ENCODE results near the gene CYP2J2. TPM values are rescaled to one million over a fixed set of nuclear protein-coding genes. Genes with fewer than 3 reads are reported as not detected.
A peak's percentile ranks its signal among the peaks of the same experiment; 100 is the strongest.
"Not testable (repeated sequence)": the region's sequence is repeated elsewhere in the genome, so short reads cannot be mapped to it uniquely, and the experiment has no call there.

Gene CYP2J2, protein sequence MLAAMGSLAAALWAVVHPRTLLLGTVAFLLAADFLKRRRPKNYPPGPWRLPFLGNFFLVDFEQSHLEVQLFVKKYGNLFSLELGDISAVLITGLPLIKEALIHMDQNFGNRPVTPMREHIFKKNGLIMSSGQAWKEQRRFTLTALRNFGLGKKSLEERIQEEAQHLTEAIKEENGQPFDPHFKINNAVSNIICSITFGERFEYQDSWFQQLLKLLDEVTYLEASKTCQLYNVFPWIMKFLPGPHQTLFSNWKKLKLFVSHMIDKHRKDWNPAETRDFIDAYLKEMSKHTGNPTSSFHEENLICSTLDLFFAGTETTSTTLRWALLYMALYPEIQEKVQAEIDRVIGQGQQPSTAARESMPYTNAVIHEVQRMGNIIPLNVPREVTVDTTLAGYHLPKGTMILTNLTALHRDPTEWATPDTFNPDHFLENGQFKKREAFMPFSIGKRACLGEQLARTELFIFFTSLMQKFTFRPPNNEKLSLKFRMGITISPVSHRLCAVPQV
- 1.7 and 3.2 TPM in 2 replicates for total RNA-seq (2014; rRNA removed; shearing (Covaris generic))

DNA sequence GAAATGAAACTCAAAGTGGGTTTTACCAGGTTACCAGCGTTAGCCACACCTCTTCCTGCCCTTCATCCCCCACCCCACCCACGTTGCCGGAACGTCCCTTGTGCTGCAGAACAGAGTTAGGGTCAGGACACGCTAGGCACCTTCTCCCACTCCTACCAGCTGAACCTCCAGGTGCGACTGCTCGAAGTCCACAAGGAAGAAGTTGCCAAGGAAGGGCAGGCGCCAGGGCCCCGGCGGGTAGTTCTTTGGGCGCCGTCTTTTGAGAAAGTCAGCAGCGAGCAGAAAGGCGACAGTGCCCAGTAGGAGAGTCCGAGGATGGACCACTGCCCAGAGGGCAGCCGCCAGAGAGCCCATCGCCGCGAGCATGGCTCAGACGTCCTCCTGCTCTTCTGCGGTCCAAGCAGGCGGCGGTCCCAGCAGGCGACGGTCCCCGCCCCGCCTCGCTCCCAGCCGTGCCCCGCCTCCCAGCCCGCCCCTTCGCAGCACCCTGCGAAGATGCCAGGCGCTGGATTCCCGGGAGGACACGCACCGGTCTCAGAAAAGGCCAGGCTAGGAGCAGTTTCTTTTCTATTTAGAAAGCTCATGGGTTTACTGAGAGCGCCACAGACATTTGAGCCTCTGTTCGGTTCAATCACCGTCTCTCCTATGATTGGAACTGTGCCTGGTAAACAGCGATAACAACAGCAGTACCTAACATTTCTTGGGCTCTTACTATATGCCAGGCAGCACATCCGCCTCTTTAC is at the start of gene CYP2J2:
TSS of gene CYP2J2 (minus strand) at position 393 of the 743 bp plus-strand sequence. CDS start at position 366, 27 bp downstream.
- peak; percentile 46 for DNase-seq (ENCODE audit: low read depth)

DNA sequence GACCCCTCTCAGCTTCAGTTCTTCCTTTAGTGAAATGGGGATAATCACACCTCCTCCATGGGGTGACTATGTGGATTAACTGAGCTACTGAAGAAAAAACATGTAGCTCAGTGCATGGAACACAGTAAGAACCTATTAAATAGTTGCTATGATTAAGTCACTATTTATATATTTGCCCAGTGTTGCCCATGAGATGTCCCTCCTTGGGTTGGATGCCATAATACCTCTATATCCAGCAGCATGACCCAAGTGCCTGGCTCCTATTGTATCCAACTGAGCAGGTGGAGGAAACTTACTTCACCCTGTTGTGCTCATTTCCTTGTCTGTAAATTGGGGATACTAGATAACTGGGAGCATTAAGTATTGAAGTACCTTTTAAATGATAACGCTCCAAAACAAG is 47.1 kb upstream of the CYP2J2 start:
- DNase-seq (ENCODE audit: low read depth): no peak

DNA sequence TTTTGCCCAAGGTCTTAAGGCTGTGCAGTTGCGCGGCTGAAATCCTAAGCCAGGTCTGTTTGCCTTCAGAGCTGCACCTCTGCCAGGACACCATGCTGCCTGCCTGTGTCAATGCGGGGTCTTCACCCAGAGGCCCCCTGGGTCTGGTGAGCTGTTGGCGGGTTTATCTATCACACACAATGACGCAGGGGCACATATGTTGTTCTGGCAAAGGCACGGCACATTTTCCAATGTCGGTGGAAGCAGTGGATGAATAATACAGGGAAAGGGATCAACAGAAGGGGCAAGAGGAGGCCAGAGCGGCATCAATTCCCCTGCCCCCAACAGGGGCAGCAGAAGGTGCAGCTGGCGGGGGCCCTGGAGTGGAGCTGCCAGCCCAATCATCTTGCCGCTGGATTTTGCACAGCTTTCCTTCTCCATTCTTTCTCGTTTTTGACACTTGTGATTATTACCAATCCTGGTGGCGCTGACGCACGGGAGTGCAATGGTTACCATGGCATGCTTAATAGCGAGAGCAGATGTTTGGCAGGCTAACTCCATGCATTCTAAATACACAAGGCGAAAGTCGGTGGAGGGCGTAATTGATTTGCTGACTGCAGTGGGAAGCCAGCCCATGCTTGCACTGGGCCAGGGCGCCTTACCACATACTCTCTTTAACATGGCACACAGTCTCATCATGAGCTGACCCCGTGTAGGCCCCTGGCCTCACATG is 45.8 kb upstream of the CYP2J2 start:
- no peak for DNase-seq (ENCODE audit: low read depth)

DNA sequence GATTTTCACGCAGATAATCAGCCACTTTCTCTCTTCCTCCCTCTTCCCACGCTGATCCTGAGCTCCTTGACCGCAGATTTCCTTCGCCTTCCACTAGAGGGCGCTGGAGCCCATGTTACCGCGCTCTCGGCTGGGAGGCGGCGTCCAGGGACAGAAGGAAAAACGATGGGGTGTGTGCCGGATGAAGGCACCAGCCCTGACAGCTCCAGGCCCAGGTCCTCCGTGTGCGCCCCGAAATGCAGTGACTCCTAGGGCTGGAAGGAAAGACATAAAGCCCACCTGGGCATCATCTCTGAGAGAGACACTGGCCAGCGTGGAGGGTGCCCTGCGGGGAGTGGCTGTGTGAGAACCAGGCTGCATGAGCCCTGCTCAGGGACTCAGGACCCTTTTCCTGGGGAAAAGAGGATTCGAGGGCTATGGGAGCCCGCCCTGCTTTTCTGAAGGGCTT is 44.9 kb upstream of the CYP2J2 start:
- peak; percentile 57 for DNase-seq (ENCODE audit: low read depth)

DNA sequence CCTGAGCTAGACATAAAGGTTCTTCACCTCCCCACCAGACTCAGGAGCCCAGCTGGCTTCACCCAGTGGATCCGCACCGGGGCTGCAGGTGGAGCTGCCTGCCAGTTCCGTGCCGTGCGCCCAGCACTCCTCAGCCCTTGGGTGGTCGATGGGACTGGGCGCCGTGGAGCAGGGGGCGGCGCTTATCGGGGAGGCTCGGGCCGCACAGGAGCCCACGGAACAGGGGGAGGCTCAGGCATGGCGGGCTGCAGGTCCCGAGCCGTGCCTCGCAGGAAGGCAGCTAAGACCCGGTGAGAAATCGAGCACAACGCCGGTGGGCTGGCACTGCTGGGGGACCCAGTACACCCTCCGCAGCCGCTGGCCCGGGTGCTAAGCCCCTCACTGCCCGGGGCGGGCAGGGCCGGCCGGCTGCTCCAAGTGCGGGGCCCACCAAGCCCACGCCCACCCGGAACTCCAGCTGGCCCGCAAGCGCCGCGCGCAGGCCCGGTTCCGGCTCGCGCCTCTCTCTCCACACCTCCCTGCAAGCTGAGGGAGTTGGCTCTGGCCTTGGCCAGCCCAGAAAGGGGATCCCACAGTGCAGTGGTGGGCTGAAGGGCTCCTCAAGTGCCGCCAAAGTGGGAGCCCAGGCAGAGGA is 43.1 kb upstream of the CYP2J2 start:
- not testable (repeated sequence) for DNase-seq (ENCODE audit: low read depth)

DNA sequence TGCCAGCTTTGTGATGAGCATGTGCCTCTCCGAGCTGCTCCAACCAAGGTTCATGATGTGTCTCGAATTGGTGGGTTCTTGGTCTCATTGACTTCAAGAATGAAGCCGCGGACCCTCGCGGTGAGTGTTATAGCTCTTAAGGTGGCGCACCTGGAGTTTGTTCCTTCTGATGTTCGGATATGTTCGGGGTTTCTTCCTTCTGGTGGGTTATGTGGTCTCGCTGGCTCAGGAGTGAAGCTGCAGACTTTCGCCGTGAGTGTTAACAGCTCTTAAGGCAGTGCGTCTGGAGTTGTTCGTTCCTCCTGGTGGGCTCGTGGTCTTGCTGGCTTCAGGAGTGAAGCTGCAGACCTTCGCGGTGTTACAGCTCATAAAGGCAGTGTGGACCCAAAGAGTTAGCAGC is 42.2 kb upstream of the CYP2J2 start:
- DNase-seq (ENCODE audit: low read depth): not testable (repeated sequence)

DNA sequence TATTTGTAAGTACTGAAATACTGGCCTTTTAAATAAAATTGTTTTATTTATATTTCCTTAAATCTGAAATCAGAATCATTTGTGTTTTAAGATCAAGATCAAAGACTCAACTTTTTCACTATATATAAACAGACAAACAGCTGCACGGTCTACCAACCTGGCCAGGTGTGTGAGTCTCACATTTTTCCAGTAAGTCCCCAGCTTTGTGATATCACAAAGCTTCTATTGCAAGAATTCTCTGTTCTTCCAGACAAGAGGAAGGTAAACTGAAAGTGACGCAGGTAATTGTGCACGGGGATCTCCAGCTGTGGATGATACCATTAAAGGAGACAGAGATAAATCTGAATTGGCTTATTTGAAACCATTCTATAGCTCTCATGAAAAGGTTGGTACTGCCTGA is 41.2 kb upstream of the CYP2J2 start:
- DNase-seq (ENCODE audit: low read depth): no peak

DNA sequence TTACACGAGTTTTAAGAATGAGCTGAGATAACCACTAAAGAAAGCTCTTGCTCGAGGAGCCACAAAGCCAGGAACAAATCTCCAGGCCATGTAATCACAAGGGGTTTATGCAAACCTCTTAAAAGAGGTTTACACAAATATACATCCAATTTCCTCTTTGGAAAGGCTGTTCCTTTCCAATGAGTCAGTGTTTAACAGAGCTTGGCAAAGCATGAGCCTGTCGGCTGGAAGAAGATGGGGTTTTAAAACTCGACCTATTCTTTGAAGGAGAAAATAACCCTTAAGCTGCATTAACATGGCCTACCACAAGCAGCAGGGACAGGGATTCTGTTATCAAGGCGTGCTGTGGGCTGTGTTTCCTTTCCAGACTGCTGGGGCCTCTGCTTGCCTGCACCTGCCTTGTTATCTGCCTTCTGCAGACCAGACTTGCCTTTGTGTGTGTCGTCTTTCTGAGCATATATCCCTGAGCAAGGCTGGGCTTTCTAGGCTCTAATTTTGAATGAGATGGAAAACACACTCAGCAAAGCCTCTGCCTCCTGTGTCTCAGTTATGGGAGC is 40.6 kb upstream of the CYP2J2 start:
- DNase-seq (ENCODE audit: low read depth): no peak

DNA sequence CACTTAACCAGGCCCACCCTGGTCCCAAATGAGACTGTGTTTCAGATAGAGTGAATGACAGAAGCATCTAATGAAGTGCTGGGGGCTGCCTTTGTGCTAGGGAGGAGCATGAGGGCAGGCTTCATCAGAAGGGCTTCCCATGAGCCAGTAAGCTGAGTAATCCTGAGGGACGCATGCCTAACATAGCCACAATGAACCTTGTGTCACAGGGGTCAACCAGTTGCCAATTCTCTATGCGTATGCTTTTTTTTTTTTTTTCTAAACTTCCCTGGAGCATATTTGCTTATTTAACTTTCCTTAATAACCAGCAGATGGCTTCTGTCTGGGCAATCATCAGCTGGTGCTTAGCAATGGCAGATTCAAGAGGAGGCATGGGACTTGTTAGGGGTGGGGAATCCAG is 25.5 kb upstream of the CYP2J2 start:
- DNase-seq (ENCODE audit: low read depth): no peak

DNA sequence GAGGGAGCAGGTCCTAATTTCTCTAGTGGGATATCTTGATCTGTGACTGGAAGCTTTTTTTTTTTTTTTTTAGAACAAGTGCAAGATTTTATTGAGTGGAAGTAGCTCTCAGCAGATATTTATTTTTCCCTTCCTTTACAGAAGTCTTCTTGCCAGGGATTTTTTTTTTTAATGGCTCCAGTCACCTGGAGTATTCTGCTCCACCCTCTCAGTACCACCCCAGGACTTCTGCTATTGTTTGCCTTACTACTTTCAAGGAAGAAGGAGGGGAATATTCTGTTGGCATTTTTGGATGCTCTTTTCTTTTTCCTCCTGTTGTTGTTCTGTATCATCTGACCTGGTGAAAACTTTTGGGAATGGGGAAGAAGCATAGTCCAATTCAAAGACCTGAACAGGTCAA is 23.1 kb upstream of the CYP2J2 start:
- no peak for DNase-seq (ENCODE audit: low read depth)

DNA sequence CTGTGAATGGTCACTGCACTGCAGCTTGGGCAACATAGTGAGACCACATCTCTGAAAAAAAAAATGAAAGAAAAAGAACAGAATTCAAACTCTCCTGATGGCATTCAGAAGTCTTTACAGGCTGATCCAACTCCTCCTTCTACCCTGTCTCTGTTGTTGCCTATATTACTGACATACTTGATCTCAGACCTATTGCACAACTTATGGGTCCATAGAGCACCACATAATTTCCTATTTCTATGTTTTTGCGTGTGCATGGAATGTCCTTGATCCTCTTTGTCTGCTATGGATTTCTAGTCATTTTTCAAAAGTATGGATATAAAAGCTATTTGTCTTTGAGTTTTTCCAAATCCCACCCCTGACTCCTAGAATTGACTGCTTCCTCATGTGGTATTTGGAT is 22.4 kb upstream of the CYP2J2 start:
- no peak for DNase-seq (ENCODE audit: low read depth)

DNA sequence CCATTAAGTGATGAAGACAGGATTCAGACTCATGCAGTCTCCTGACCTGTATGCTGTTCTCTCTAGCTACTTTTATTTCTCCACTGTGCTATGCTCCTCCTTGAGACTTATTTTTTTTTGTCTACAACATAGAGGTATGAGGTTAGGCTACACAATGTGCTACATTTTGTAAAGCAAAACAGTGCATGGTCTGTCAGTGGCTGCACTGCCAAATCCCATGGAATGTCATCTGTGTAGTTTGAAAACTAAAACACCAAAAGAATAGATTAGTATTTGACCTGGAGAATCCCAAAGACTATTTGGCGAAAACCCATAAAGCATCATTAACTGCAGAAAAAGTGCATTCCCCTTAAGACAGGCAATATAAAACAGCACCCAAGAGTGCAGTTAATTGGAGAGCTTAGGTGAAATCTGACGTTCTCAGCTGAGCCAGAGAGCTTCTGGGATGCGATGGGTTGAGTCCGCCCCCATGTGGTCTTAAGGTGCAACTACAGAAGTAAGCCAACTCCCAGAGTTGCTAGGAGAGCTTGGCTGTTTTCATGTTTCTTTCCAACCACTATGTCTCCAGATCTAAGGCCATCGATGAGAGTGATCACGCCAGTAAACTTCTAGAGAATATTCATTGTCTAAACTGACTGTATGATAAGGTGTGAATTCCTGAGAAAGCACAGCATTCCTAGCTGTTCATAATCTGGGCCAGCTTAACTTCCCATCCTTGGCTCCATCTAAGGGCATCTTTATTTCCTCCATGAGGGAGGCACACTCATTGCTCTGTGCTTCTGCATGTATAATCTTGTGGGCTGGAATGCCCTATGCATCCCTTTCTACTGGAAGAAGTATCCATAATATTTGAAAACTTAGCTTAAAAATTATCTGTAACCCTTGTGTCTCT is 20.7 kb upstream of the CYP2J2 start:
- DNase-seq (ENCODE audit: low read depth): peak; percentile 55

DNA sequence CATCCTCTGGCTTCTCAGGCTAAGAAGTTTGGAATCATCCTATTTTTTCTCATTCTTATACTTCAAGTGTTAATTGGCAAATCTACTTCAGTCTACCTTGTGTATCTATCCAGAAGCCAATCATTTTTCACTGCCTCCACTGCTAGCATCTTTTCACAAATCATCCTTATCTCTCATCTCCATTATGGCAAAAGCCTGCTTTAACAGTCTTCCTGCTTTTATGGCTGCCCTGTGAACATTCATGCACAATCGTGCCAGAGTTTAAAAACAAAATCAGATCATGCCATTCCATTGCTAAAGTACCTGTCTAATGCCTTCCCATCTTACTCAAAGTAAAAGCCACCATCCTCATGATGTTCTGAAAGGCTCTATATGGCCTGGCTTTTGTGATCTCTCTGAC is 19.2 kb upstream of the CYP2J2 start:
- no peak for DNase-seq (ENCODE audit: low read depth)

DNA sequence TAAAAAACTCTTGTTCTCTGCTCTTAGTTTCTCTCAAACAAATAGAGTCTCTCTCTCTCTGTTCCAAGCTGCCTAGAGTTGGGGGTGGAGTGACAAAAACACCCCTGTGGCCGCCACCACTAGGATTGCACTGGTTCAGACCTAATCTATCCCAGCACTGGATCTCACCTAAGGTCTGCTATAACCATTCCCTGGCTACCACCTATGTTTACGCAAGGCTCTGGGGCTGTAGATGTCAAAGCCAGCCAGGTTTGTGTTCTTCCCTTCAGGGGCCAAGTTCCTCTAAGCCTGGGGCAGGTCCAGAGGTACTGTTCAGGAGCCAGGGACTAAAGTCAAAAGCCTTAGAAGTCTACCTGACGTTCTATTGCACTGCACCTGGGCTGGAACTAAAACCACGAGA is 12.8 kb upstream of the CYP2J2 start:
- DNase-seq (ENCODE audit: low read depth): no peak

DNA sequence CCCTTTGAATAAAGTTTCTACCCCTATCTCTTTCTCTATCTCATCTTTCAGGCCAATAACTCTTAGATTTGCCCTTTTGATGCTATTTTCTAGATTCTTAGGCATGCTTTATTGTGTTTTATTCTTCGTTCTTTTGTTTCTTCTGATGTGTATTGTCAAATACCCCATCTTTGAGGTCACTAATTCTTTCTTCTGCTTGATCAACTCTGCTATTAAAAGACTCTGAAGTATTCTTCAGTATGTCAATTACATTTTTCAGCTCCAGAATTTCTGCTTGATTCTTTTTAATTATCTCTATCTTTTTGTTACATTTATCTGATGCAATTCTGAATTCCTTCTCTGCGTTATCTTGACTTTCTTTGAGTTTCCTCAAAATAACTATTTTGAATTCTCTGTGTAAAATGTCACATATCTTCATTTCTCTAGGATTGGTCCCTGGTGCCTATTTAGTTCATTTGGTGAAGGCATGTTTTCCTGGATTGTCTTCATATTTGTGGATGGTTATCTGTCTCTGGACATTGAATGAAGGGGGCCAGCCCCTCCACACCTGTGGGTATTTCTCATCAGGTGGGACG is 11.2 kb upstream of the CYP2J2 start:
- no peak for DNase-seq (ENCODE audit: low read depth)

DNA sequence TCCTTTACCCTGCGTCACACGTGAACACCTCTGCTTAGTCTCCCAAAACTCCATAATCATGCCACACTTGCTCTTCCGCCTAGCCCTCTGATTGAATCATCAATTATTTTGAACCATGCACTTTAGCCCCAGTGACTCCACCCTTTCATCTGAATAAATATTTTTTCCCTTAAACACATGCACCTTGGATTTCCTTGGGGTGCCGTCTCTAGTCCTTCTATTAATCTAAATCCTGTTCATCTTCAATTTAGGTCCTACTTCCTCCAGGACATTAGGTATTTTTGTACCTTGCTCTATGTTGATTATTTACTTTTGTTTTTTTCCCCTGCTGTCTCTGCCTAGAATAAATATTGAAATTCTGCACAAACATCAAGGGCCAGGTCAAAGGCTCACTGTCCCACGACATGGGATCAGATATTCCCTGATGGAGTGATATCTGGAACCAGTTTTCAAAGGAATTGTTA is 9.8 kb upstream of the CYP2J2 start:
- DNase-seq (ENCODE audit: low read depth): no peak

DNA sequence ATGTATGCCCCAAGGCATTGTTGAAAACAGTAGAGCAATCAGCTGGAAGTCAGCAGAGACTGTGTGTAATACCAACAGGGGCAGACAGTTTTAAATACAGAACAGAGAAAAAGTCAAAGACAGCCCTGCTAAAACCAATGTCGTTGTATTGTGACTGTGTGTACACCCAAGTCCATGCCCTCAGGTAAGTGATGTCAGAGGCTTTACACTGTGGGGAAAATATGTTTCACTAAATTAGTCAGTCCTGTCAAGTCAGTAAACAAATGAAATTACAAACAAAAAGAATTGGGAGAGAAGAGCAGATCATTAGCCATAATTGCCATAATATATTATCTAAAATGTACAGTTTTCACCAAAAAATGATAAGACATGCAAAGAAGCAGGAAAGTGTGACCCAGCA is 2.4 kb upstream of the CYP2J2 start:
- no peak for DNase-seq (ENCODE audit: low read depth)

DNA sequence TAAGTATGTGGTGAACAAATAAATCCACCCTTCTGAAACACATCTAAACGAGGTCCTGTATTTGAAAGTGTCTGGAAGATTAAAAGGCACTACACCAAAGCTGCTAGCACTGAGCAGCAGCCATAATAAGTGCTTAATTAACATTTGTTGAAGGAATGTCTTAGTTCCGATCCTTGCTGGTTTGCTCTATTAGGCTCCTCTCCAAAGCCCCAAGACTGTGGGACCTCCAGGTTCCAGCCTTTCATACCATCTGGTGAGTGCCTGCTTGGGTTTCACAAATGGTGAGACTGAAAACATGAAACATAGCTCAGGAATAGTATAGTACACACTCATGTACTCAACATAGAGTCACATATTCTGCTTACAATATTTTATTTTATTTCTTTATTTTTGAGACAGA is 640 bp upstream of the CYP2J2 start:
- DNase-seq (ENCODE audit: low read depth): no peak

DNA sequence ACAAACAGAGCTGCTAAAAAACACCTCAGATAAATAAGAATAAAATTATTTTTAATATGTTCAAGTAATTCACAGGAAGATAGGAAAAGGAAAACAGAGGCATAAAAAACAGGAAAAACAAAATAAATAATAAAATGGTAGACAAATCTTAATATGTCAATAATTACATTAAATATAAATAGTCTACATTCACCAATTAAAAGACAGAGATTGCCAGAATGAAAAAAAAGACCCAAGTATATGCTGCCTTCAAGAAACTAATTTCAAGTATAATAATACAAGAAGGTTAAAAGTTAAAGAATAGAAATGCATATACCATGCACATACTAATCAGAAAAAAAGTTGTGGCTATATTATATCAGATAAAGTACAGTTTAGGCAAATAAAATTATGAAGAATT is 1.9 kb downstream of the CYP2J2 start:
- DNase-seq (ENCODE audit: low read depth): no peak

Measured in M059J (cell line).